GM10266 (cell line): ENCODE measurements around the gene MAP2K5.

Experiments used
- DNase-seq: peaks from one replicate; pipeline ENCODE4 v3.0.0; 2012; ENCODE audit errors: extremely low spot score
- TF ChIP-seq, protein P1 (sequence below): IDR thresholded peaks from 2 replicates; pipeline ENCODE4 v1.5.1; 2012; ENCODE audit warnings: mild to moderate bottlenecking, low read depth; ENCODE audit not compliant: control insufficient read depth, insufficient read depth; ENCODE audit errors: missing control alignments

MAP2K5 gene

GRCh38 chr15:67799801-67800205 lies 257.3 kb downstream of the MAP2K5 start:
- no peak for DNase-seq
- TF ChIP-seq, protein P1, sequence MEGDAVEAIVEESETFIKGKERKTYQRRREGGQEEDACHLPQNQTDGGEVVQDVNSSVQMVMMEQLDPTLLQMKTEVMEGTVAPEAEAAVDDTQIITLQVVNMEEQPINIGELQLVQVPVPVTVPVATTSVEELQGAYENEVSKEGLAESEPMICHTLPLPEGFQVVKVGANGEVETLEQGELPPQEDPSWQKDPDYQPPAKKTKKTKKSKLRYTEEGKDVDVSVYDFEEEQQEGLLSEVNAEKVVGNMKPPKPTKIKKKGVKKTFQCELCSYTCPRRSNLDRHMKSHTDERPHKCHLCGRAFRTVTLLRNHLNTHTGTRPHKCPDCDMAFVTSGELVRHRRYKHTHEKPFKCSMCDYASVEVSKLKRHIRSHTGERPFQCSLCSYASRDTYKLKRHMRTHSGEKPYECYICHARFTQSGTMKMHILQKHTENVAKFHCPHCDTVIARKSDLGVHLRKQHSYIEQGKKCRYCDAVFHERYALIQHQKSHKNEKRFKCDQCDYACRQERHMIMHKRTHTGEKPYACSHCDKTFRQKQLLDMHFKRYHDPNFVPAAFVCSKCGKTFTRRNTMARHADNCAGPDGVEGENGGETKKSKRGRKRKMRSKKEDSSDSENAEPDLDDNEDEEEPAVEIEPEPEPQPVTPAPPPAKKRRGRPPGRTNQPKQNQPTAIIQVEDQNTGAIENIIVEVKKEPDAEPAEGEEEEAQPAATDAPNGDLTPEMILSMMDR: no peak

- no peak for DNase-seq
- TF ChIP-seq, protein P1: no peak
Measured at GRCh38 chr15:67801142-67801541, 258.6 kb downstream of the MAP2K5 start.

DNA sequence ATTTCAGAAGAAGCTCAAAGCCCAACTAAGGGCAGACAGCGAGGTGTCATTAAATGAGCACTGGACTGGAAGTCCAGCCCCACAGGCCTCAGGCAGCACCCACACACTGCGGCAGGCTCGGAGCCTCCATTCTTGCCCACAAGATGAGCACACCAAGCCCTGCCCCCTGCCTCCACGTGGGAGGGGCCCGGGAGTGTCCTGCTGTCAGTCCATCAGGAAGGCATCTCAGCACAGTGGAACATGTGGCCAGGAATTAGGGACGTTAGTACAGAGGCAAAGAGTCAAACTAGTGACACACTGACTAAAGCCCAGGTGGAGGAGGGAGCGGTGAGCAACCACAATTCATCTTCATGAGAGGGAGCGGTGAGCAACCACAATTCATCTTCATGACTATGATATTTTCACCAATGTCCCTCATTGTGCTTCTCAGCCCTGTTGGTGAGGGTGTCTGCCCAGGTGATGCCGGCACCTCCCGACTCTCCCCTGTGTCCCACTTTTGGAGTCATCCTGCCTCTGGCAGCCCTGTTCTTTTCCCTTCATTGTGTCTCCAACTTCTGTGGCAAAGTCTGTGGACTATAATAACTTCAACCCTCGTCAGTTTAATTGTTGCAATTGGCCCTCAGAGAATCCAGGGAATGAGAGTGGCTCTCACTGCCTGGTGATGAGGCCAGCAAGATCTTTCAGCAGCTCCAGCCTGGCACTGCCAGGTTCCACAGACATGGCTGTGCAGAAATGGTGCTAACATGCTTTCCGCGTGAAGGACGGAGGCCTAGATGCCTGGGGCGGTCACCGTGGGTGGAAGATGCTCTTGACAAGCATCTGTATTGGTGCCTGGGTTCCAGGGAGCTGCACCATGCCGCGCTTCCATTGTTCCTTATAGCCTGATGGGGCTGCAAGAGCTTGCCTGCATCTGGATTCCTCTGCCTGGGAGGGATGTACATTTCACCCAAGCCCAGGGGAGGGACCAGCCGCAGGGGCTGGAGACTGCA lies 259.7 kb downstream of the MAP2K5 start:
- TF ChIP-seq, protein P1: no peak
- DNase-seq: no peak

GRCh38 chr15:67803299-67803698 lies 260.8 kb downstream of the MAP2K5 start:
- no peak for DNase-seq

DNA sequence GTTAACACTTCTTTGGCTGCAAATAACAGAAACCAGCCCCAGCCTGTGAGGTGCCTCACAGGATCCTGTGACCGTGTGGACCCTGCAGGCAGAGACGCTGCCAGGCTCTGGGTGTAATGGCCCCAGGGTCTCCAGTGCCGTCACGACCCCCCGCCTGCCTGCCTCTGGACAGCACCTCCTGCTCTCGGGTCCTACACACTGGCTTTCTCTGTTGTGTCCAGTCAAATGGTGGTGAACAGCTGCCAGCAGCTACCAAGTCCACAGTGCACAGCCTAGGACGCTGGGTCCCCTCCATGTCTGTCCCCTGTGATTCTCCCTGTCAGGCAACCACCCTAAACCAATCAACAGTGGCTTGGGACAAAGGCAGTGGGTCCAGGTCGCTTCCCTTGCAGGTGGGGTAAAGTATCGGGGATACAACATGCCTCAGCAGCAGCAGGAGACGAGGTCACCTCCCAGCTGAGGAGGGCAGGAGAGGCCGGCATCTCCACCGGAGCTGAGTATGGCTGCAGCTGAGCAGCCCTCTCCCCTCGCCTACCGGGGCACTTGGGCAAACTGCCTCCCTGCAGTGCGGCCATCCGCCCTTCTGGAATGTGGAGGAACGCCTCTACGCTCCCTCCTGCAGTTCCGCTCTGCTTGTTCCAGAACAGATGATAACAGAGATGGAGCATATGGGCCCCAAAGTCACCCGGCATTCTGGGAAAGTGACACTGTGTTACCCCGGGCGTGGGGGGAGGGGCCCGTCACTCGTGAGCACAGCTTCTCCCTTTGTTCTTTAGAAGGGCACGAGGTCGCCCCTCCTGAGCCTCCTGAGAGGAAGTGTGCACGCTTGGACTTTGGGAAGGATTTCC lies 261.7 kb downstream of the MAP2K5 start:
- TF ChIP-seq, protein P1: no peak
- DNase-seq: no peak

More at GRCh38 chr15:67803299-67803698, 260.8 kb downstream of the MAP2K5 start:
- TF ChIP-seq, protein P1: no peak

DNA sequence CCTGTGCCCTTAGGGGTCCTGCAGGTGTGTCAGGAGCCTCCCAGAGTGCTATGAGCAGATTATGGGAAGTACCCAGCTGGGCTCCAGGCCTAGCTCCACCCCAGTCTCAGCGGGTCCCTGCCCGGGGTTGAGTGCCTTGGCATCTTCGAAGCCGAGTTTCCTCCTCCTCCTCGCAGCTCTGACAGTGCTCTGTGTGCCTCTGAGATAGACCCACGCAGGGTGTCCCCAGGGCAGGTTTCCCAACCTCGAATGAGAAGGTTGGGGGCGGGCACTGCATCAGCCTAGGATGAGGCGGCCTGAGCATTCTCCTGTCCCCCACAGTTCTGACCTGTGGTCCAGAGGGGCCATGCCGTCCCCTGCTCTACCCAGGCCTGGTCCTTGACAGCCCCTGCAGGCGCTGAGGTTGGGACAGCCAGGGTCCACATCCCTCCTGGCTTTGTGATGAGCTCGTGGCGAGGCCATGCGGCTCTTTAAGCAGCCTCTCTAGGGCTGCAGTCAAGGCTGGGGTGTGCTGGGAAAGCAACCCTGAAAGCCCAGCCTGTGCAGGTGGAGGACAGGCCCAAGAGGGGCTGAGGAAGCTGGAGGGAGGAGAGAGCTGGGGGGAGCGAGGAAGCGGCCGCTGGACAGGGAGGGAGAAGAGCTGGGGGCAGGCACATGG lies 262.6 kb downstream of the MAP2K5 start:
- TF ChIP-seq, protein P1: no peak
- DNase-seq: no peak
